ENCODE results near the gene CCDC50. TPM values are rescaled to one million over a fixed set of nuclear protein-coding genes. Genes with fewer than 3 reads are reported as not detected.

Gene CCDC50
- total RNA-seq, 1 donor = 31.0 TPM

DNA sequence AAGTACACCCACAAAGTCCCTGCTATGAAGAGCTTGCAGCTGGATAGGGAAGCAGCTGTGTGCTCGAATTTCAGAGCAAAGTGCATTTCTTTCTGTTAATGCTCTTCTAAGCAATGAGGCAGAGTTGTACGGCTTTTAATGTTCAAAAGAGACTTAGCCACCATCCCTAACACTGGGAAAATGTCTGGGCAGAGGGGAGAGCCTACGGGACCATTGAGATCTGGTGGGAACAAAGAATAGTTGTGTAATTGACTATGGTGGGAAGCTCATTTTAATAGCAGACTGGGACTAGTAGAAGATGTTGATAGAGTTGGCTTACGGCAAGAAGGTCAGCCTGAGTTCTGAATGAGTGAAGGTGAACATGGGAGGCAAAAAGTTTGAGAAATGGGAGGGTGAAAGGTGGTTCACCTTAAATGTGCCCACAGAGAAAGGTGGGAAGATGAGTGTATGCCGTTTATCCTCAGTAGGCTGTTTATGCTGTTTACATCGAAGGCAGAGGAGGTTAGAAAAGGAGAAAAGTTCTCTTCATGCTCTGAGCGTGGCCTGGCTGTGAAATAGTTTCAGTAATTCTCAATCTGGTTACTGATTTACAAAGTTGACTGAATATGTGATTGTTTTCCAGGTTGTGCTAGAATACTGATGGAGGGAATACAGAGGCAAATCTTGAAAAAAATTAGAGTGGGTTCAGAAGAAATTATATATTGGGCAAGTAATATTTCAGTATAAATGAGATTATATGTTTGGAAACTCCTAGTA lies 24.0 kb downstream of the CCDC50 start:
- no peaks in the 10 kb centered on the region for H3K4me1 ChIP-seq (ENCODE audit: insufficient read depth, low read length)
- no peak overlapping the region for H3K4me3 ChIP-seq (ENCODE audit: low read length)
- no peaks in the 10 kb centered on the region for H3K9me3 ChIP-seq (ENCODE audit: low read depth, low read length)
- H3K27me3 ChIP-seq (ENCODE audit: insufficient read depth, low read length) = no peaks in the 10 kb centered on the region

DNA sequence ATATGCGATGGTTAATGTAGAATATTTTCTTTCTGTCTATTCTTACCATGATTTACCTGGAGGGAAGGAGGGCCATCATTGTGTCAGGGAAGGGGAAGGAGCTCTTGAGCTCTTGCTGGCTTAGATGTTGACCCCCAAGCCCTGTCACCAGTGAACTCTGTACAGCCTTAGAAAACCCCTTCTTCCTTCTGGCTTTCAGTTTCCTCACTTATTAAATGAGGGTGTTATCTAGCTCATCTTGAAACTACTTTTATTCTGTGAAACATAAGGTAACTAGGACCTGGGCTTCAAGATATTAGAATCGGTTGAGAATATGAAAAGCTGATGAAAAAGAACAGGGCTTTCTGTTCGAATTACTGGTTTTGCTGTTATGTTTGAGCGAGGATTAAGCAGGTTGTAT lies 26.2 kb downstream of the CCDC50 start:
- H3K4me1 ChIP-seq (ENCODE audit: insufficient read depth, low read length) = no peaks in the 10 kb centered on the region
- no peaks in the 10 kb centered on the region for H3K27me3 ChIP-seq (ENCODE audit: insufficient read depth, low read length)
- H3K4me3 ChIP-seq (ENCODE audit: low read length) = no peak overlapping the region

DNA sequence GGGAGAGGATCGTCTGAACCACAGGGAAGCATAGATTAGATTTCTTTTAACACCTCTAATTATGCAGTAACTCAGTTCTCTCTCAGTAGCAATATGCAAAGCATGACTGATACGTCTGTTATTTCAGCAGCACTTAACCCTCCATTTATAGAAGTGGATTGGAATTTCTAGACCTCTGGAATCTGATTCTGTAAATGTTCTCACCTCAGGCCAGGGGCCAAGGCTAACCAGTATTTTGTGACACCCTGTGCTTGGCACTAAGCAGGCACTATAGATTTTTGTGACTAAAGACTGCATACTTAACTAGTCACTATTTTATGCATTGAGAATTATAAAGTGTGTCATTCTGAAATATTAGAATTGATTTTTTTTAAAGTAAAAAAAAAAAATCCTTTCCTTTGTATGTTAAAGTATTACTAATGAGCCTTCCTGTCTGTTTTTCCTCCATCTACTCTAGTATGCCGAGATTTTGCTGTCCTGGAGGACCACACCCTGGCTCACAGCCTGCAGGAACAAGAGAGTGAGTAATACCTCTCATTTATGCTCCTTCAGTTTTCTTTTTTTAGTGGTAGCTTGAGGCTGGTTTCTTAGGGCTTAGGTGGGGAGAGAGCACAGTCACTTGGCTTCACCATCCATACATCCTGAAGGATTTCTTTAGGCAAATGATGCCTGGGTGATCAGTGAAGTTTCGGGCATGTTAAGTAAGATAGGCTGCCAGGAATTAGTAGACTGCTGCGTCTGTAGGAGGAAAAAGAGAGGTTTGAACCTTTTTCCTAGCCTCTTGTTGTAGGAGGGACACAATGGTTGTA lies 27.6 kb downstream of the CCDC50 start:
- no peak overlapping the region for H3K4me3 ChIP-seq (ENCODE audit: low read length)
- H3K27me3 ChIP-seq (ENCODE audit: insufficient read depth, low read length) = no peaks in the 10 kb centered on the region

More for the DNA sequence above, 26.2 kb downstream of the CCDC50 start:
- no peaks in the 10 kb centered on the region for H3K9me3 ChIP-seq (ENCODE audit: low read depth, low read length)

DNA sequence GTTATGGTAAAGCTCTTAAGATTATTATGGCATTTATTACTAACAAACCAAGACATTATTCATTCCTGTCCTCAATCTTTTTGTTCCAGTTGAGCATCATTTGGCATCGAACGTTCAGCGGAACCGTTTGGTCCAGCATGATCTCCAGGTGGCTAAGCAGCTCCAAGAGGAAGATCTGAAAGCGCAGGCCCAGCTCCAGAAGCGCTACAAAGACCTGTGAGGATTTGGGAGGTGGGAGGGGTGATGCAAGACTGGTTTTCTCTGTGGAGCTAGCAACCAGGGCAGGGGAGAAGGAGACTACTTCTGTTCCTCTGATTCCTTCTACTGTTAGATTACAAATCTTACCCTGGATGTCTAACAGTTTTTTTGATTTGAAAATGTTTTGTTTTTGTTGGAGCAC lies 28.7 kb downstream of the CCDC50 start:
- Histone ChIP-seq H3K4me1 (ENCODE audit: insufficient read depth, low read length) (no peaks in the 10 kb centered on the region), H3K27me3 (ENCODE audit: insufficient read depth, low read length) (no peaks in the 10 kb centered on the region), H3K4me3 (ENCODE audit: low read length) (no peak overlapping the region), H3K9me3 (ENCODE audit: low read depth, low read length) (no peaks in the 10 kb centered on the region)

More for the DNA sequence above, 27.6 kb downstream of the CCDC50 start:
- Histone ChIP-seq H3K4me1 (ENCODE audit: insufficient read depth, low read length) (no peaks in the 10 kb centered on the region), H3K9me3 (ENCODE audit: low read depth, low read length) (no peaks in the 10 kb centered on the region)

DNA sequence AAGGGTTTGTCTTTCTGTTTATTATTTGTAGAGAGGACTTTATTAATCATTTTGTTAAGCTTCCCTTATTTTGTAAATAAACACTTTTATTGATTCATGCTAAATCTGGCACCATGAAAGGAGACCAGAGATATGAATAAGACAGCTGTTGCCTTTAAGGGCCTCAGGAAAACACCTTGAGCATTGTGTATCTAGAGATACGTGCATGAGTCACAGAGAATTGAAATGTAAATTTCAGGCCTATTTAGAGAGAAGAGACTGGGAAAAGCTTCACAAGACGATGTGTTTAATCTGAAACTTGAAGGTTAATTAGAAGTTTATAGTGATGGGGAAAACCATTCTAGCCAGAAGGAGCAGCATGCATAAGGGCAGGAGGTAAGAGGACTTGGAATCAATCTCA lies 29.7 kb downstream of the CCDC50 start:
- no peaks in the 10 kb centered on the region for H3K9me3 ChIP-seq (ENCODE audit: low read depth, low read length)
- no peaks in the 10 kb centered on the region for H3K4me1 ChIP-seq (ENCODE audit: insufficient read depth, low read length)
- H3K27me3 ChIP-seq (ENCODE audit: insufficient read depth, low read length) = no peaks in the 10 kb centered on the region
- H3K4me3 ChIP-seq (ENCODE audit: low read length) = no peak overlapping the region

DNA sequence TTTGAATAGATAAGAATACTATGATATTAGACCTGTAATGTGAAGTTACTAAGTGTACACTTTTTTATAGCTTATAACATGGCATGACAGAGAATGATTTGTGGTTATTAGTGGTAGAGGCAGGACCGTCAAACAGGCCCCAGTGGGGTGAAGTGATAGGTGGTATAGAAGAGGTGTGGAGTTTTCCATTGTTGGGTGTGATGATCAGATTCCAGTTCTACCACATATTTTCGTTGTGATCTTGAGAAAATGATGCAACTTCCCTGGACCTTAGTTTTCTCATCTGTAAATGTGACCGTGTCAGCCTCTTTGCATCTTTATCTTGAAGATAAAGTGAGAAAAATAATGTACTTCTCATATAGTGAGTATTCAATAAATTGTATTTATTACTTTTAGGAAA lies 31.4 kb downstream of the CCDC50 start:
- Histone ChIP-seq H3K4me3 (ENCODE audit: low read length) (no peak overlapping the region), H3K9me3 (ENCODE audit: low read depth, low read length) (no peaks in the 10 kb centered on the region), H3K27me3 (ENCODE audit: insufficient read depth, low read length) (no peaks in the 10 kb centered on the region), H3K4me1 (ENCODE audit: insufficient read depth, low read length) (no peaks in the 10 kb centered on the region)

DNA sequence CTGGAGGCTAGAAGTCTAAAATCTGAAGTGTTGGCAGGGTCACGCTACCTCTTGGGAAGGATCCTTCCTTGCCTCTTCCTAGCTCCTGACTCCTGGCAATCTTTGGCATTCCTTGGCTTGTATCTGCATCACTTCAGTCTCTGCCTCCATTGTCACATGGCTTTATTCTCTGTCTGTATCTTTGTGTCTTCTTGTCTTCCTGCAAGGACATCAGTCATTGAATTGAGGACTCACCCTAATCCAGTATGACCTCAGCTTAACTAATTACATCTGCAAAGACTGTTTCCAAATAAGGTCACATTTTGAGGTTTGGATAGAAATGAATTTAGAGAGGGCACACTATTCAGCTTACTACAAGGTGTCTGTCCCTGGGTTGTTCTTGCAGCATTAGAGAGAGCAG lies 32.3 kb downstream of the CCDC50 start:
- no peaks in the 10 kb centered on the region for H3K27me3 ChIP-seq (ENCODE audit: insufficient read depth, low read length)
- H3K4me1 ChIP-seq (ENCODE audit: insufficient read depth, low read length) = no peaks in the 10 kb centered on the region
- no peaks in the 10 kb centered on the region for H3K9me3 ChIP-seq (ENCODE audit: low read depth, low read length)
- H3K4me3 ChIP-seq (ENCODE audit: low read length) = no peak overlapping the region

DNA sequence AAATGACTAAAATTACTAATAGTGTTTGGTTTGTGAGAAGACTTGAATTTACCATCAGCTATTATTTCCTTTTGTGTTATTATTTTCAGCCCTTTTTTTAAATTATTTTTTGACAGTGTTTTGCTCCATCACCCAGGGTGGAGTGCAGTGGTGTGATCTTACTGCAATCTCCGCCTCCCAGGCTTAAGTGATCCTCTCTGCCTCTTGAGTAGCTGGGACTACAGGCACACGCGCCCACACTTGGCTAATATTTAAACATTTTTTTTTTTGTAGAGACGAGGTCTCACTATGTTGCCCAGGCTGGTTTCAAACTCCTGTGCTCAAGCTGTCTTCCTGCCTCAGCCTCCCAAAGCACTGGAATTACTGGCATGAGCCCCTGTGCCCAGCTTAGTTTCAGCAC lies 32.8 kb downstream of the CCDC50 start:
- Histone ChIP-seq H3K4me3 (ENCODE audit: low read length) (no peak overlapping the region), H3K4me1 (ENCODE audit: insufficient read depth, low read length) (no peaks in the 10 kb centered on the region), H3K27me3 (ENCODE audit: insufficient read depth, low read length) (no peaks in the 10 kb centered on the region), H3K9me3 (ENCODE audit: low read depth, low read length) (no peaks in the 10 kb centered on the region)

DNA sequence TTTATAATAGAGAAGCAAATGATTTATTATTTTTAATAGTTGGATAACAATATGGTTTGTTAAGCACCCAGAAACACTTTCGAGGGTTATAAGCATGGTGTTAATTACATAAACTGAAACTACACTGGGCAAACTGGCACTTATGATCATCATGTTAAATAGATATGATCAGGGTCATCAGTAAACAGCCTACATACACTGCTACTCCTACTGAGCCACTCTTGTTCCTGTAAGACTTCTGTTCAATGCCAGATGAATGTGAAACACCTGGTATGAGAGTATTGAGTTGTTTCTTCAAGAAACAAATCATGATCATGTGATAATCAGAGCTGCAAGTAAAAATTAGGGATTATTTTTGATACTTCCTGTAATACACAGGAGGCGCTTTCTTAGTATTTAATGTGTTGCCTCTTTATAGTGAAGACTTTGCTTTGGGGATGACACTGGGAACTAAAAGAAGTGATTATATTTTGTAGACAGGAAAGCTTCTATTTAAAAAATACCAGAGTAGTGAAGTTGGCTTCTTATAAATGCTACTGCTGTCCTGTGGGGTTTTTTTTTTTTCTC lies 33.4 kb downstream of the CCDC50 start:
- Histone ChIP-seq H3K9me3 (ENCODE audit: low read depth, low read length) (no peaks in the 10 kb centered on the region), H3K4me1 (ENCODE audit: insufficient read depth, low read length) (no peaks in the 10 kb centered on the region), H3K27me3 (ENCODE audit: insufficient read depth, low read length) (no peaks in the 10 kb centered on the region), H3K4me3 (ENCODE audit: low read length) (no peak overlapping the region)

DNA sequence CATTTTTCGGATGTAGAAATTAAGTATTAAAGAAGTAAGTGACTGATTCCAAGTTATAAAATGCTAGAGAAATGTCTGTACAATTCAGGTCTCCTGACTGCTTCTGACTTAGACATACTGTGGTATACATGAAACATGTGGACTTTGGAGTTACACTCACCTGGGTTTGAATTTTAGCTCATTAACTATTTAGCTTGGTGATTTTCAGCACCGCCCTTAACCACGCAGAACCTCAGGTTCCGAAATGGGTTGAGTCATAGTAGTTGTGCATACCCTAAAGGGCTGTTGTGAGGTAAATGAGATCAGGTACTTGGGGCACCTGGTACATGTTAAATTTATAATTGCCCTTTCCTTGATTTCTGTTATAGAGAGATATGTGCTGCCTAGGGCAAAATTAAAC lies 34.0 kb downstream of the CCDC50 start:
- no peaks in the 10 kb centered on the region for H3K4me1 ChIP-seq (ENCODE audit: insufficient read depth, low read length)
- no peaks in the 10 kb centered on the region for H3K27me3 ChIP-seq (ENCODE audit: insufficient read depth, low read length)
- no peak overlapping the region for H3K4me3 ChIP-seq (ENCODE audit: low read length)
- no peaks in the 10 kb centered on the region for H3K9me3 ChIP-seq (ENCODE audit: low read depth, low read length)

DNA sequence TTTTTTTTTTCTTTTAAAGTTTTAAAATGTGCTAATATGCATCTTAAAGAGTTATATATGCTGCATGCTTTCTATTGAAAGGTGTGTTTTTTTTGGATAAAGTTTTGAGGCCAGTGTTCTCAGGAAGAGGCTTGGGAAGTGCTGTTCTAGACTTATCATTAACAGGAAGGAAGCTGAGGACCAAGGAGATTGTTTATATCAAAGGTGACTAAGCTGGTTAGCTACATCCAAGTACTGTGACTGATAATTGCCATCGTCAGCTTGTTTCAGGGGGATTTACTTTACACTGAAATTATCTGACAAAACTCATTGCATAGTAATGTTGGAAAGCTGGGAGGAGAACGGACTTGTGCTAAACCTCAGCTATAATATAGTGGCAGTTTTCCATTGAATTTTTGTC lies 37.5 kb downstream of the CCDC50 start:
- no peaks in the 10 kb centered on the region for H3K4me1 ChIP-seq (ENCODE audit: insufficient read depth, low read length)

DNA sequence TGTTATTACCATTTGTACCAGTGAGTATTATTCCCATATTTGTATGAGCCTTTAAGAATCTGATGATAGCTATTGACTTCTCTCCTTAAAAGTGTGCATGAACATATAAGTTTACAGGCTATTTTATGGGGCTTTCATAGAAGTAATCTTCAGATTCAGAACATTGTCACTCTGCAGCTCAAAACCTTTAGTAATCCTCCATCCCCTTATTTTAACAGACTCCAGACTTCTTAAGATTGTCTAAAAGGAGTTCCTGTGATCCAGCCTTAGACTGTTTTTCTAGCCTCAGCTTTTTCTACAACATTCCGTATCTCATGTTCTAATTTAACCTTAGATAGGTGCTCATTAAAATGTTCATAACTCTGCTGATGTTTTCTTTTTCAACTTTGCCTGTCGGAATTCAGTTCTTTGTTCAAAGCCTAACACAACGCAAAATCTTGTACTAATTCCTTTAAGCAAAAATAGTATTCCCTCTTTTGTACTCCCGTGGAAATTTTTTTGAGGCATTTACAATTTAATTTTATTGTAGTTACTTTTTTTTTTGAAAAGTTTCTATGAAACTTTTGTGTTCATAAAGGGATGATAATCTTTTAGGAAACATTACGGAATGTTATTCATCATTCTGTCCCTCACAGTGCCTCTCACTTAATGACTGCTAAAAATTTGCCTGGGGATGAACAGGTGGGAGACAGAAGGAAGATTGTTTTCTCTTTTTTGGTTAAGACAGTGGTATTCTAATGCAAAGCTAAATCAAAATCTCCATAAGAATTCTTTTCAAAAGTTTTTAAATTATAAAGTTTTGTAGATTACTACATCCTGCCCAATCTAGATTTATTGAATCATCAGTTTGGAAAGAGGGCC lies 39.8 kb downstream of the CCDC50 start:
- no peaks in the 10 kb centered on the region for H3K4me1 ChIP-seq (ENCODE audit: insufficient read depth, low read length)
- H3K9me3 ChIP-seq (ENCODE audit: low read depth, low read length) = no peaks in the 10 kb centered on the region
- H3K27me3 ChIP-seq (ENCODE audit: insufficient read depth, low read length) = no peaks in the 10 kb centered on the region
- no peak overlapping the region for H3K4me3 ChIP-seq (ENCODE audit: low read length)

More for the DNA sequence above, 37.5 kb downstream of the CCDC50 start:
- Histone ChIP-seq H3K27me3 (ENCODE audit: insufficient read depth, low read length) (no peaks in the 10 kb centered on the region), H3K4me3 (ENCODE audit: low read length) (no peak overlapping the region), H3K9me3 (ENCODE audit: low read depth, low read length) (no peaks in the 10 kb centered on the region)

DNA sequence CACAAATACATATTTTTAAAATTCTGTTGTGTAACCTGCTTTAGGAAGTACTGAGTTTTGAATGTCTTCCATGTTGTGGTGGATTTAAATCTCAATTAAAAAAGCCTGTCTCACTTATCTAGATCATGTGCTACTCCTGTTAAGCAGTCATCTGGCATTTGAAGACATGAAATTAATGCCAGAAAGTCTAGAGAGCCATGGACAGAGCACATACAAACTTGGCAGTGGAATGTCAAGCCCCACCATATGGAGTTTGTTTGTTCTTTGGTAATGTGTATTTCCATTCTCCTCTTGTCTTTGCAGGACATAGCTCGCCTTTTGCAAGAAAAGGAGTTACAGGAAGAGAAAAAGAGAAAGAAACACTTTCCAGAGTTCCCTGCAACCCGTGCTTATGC lies 40.4 kb downstream of the CCDC50 start:
- Histone ChIP-seq H3K4me3 (ENCODE audit: low read length) (no peak overlapping the region), H3K27me3 (ENCODE audit: insufficient read depth, low read length) (no peaks in the 10 kb centered on the region), H3K9me3 (ENCODE audit: low read depth, low read length) (no peaks in the 10 kb centered on the region), H3K4me1 (ENCODE audit: insufficient read depth, low read length) (no peaks in the 10 kb centered on the region)

DNA sequence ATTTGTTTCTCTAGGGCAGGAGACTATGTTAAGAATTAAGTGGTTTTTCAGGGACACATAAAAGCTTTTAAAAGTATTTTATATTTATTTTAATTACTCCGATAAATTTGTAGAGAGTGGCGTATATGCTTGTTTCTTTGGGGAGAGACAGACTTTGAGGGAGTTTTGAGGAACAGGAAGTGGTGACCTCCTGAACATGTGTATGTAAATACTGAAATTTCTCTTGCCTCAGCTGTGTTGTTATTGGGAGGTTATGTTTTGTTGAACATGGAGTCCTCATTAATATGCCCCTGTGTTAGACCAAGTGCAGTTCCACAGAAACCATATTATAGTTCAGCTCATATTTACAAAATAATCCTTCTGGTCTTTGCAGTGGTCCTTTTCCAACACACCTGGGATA lies 42.9 kb downstream of the CCDC50 start:
- Histone ChIP-seq H3K27me3 (ENCODE audit: insufficient read depth, low read length) (no peaks in the 10 kb centered on the region), H3K4me1 (ENCODE audit: insufficient read depth, low read length) (no peaks in the 10 kb centered on the region), H3K4me3 (ENCODE audit: low read length) (no peak overlapping the region), H3K9me3 (ENCODE audit: low read depth, low read length) (no peaks in the 10 kb centered on the region)

DNA sequence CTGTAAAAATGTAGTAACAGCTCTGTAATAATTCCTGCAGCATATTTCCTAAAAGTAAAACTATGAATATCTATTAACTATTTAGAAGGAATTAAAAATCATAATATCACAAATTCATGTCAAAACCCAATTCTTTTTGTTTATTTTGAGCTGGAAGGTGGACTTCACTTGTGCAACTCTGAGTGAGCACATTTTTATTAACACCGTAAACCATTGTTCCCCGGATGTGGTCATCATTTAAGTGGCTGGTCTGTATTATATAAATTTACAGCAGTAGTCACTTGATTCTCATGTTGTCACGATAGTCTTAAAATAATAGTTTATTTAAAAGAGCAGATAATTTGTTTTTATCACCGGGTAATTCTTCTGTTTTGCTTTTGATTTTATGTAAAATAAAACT lies 44.1 kb downstream of the CCDC50 start:
- Histone ChIP-seq H3K9me3 (ENCODE audit: low read depth, low read length) (no peaks in the 10 kb centered on the region), H3K27me3 (ENCODE audit: insufficient read depth, low read length) (no peaks in the 10 kb centered on the region), H3K4me3 (ENCODE audit: low read length) (no peak overlapping the region), H3K4me1 (ENCODE audit: insufficient read depth, low read length) (no peaks in the 10 kb centered on the region)

All from mononuclear cell (primary cell).